Measurements from ENCODE around the gene USP12. TPM values are rescaled to one million over a fixed set of nuclear protein-coding genes. Genes with fewer than 3 reads are reported as not detected.
"Not testable (repeated sequence)": the region's sequence is repeated elsewhere in the genome, so short reads cannot be mapped to it uniquely, and the experiment has no call there.

The USP12 gene
- total RNA-seq, 2 donors from 2014 or later: 16.1 to 19.1 TPM

DNA sequence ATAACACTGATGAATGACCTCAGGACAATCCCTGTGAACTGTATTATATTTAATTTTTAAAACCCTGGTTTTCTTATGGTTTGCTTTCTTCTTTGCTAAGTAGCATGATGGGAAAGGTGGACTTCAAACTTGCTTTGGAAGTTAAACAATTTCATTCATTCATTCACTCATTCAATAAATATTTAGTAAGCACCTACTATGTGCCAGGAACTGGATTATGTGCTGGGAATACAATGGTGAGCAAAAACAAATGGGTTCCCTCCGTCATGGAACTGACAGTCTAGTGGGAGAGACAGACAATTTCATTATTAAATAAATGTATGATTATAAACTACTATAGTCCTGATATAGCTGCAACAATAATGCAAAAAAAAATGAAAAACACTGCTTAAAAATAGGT, 70.3 kb downstream of the USP12 start:
- intact Hi-C loops (cut with DNase I): no loop called here
- DNase-seq (no peak), ATAC-seq (no peak)

DNA sequence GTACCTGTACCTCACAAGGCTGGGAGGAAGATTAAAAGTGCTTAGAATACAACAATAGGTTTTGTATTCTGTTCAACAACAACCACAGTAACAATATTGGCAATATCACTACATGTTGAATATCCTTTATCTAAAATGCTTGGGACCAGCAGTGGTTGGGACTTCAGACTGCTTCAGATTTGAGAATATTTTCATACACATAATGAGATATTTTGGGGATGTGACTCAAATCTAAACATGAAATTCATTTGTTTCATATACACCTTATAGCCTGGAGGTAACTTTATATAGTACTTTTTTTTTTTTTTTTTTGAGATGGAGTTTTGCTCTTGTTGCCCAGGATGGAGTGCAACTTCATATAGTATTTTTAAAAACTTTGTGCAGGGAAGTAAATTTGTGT, 73.9 kb downstream of the USP12 start:
- ATAC-seq (no peak), DNase-seq (no peak)
- intact Hi-C loops (cut with DNase I): no loop called here

DNA sequence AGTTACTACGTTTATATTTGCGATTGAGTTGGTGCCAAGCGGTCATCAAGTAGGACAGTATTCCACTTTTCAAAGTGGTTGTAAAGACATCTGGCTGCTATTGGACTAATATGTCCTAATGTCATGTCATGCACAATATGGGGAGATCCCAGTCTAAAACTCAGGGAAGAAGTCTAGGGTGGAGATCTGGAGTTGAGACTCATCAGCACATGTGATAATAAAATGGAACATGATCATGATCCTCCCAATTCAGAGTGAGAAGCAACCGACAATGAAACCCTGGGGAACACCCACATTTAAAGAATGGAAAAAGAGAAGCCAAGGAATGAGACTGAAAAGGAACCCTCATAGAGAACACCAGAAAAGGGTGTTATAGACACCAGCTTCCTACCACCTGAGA, 80.2 kb downstream of the USP12 start:
- no peak for DNase-seq
- intact Hi-C loops (cut with DNase I): no loop called here
- ATAC-seq: no peak

DNA sequence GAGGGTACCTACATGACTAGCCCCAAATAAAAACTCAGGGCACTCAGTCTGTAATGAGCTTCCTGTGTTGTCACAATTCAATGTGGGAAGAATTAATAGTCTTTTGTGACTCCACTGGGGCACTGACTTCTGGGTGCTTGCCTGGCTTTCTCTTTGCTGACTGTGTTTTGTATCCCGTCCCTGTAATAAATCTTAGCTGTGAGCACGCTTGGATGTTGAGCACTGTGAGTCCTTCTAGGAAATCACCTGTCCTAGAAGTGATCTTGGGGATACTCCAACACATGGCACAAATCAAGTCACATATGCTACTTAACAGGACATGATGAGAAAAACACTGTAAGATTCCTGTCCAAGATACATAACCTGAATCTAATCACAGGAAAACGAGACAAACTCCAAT, 83.0 kb downstream of the USP12 start:
- ATAC-seq: no peak
- no peak for DNase-seq
- intact Hi-C loops (cut with DNase I): no loop called here

DNA sequence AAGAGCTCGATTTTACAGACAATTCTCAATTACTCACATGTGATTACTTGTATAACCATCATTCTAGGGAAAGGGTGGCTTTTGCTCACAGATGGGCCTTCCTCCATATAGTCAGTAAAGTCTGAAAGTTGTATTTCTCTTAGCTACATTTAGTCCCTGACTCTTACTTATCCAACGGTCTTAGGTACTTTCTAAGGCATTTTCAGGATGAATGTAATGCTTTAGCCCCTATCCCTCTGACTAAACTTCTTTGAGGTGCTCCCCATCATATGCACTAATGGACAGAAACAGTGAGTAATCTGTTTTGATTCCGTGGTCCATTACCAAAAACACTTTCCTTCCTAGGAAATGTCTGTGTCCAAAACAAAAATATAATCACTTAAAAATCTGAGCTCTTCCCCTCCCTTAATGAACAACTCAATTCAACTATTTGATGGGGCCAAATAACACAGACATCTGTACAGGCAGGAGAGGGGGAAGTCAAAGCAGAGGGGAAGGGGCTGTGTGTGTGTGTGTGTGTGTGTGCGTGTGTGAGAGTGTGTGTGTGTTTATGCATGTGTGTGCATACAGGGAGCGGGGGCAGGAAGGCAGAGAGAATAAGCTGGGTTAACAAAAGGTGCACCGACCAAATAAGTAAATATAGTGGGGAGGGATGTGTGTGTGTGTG, 84.9 kb downstream of the USP12 start:
- no peak for ATAC-seq
- no peak for DNase-seq
- intact Hi-C loops (cut with DNase I): no loop called here

DNA sequence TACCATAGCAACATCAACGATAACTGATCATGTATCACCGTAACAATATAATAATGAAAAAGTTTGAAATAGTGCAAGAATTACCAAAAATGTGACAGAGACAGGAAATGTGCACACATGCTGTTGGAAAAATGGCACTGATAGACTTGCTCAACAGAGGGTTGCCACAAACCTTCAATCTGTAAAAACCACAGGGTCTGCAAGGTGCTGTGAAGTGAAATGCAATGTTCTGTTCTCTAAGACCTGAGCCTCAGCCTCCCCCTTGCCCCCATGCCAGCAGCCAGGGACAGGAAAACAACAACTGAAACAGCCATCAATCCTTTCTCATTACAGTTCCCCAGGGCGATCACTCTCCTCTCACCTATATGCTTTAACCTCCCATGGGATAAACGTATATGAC, 88.4 kb downstream of the USP12 start:
- intact Hi-C loops (cut with DNase I): no loop called here
- ATAC-seq (no peak), DNase-seq (no peak)

GRCh38 chr13:27081893-27082679, 89.5 kb downstream of the USP12 start:
- intact Hi-C loops (cut with DNase I): no loop called here
- DNase-seq (no peak), ATAC-seq (no peak)

DNA sequence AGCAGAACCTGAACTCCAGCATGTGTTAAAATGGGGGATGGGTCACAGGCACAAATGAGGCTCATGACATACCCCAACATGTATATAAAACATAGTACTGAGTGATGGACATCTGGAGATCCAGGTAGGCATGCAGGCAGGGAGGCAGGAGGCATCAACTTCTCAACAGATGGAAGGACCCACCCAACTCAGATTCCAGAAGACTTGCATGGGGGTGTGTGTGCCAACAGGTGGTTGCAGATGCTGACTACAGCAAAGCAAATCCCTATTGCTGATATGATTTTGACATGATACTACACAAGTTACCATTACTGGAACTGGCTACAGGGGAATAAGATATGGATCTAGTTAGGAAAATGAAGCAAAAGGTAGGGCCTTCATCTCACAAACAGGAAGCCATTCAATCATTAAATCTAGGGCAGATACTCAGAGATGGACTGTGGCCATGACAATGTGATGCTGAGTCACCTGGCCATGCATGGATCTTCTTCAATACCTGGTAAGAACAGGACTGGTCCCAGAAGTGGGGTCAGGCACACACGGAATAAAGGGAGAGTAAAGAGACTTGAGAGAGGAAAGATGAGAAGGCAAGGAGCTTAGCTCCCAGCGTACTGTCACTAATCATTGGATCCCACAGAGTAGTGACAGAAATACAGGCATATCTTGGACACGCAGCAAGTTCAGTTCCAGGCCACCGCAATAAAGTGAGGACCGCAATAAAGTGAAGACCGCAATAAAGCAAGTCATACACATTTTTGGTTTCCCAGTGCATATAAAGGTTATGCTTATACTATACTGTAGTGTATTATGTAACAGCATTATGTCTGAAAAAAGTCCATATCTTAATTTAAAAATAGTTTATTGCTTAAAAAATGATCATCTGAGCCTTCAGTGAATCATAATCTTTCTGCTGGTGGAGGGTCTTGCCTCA, 91.3 kb downstream of the USP12 start:
- DNase-seq (no peak), ATAC-seq (no peak)
- intact Hi-C loops (cut with DNase I): no loop called here

DNA sequence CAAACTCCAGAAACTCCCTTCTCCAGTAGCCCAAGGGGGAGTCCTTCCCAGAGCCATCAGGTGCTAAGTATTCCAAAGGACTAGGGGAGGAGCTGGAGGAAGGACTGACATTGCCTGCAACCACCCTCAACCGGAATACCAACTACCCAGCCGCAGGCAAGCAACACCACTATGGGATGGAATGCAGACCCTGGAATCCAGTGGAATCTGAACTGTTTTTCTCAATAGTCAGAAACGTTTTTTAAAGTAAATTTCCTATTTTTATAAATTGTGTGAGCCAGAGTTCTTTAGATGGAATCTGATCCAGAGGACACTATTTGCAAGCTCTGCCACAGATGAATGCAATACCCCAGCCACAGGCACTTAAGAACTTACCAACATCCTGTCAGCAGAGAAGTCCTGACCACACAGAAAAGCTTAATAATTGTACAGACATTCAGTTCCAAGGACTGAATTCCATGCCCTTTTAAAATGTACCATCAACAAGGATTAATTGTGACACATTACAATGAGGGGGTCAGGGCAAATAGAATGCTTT, 92.1 kb downstream of the USP12 start:
- intact Hi-C loops (cut with DNase I): no loop called here
- DNase-seq: no peak
- no peak for ATAC-seq

GRCh38 chr13:27077451-27077850, 94.2 kb downstream of the USP12 start:
- intact Hi-C loops (cut with DNase I): no loop called here
- no peak for ATAC-seq
- no peak for DNase-seq

DNA sequence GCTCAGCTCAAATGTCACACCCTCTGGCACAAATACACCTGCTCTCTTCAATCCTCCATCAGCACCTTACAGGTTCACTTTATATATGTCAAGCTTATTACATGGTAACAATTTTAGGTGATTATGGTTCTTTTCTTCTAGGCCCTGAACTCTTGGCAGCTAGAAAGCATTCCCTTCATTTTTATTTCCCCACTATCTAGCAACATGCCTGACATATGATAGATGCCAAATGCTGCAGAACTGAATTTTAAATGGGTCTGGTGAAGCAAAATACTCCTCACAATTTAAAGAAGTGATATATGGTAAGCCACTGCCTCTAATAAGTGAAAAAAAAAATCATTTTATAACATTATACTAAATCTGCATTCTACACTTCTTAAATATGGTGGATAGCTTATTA, 95.2 kb downstream of the USP12 start:
- ATAC-seq (peak in 1 of 2 donors; percentile 34), DNase-seq (no peak)
- intact Hi-C loops (cut with DNase I): no loop called here

GRCh38 chr13:27073186-27073585, 98.4 kb downstream of the USP12 start:
- intact Hi-C loops (cut with DNase I): no loop called here
- ATAC-seq (no peak), DNase-seq (no peak)

DNA sequence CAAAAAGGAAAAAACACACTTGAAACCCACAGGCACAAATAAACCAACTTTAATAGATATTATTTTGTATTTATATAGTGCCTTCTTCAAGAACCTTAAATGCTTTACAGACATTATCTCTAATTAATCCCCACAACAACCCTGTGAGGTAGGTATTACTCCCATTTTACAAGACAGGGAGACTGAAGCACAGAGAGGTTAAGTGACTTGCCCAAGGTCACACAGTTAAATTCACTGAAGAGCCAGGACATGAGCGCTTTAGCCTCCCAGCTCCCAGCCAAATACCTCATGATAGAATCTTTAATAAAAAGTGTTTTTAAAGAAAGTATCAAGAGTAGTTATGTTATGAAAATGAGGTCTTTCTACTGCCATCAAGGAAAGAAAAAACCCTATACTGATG, 105.5 kb downstream of the USP12 start:
- DNase-seq; ATAC-seq; intact Hi-C loops (cut with DNase I): not testable (repeated sequence)

- intact Hi-C loops (cut with DNase I): no loop called here
- DNase-seq (no peak), ATAC-seq (no peak)
Measured at GRCh38 chr13:27065582-27065981, 106.0 kb downstream of the USP12 start.

DNA sequence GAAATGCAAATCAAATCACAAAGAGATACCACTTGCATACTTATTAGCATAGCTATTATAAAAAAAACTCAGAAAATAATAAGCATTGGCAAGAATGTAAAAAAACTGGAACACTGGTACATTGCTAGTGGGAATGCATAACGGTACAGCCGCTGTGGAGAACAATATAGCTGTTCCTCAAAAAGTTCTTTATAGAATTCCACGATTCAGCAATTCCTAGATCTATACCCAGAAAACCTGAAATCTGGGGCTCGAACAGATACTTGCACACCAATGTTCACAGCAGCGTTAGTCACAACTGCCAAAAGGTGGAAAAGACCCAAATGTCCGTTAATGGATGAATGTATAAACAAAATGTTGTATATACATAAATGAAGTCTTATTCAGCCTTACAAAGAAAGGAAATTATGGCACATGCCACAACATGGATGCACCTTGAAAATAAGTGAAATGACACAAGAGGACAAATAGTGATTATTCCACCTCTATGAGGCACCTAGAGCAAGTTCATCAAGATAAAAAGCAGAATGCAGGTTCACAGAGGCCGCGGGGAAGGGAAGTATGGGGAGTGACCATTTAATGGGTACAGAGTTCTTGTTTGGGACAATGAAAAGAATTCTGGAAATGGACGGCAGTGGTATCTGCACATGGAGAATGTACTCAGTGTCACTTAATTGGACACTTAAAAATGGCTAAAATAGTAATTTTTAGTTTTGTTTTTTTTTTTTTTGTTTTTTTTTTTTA, 107.2 kb downstream of the USP12 start:
- intact Hi-C loops (cut with DNase I): no loop called here
- DNase-seq (no peak), ATAC-seq (no peak)

DNA sequence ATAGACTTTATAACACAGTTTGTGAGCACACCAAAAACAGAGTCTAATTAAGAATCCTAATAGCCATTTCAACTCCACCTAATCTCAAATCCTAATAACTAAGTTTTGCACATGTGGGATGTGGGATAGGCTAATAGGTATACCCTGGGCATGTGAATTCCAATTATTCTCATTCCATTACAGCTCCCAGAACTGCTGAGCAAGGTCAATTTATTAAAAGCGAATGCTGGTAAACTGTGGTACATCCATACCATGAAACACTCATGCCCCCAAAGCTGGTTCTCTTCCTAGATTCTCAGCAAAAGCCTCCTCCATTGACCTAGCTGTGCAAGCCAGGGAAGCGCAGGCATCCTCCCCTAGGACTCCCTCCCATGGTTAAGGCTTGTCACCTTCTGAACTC, 113.8 kb downstream of the USP12 start:
- DNase-seq (no peak), ATAC-seq (no peak)
- intact Hi-C loops (cut with DNase I): no loop called here

- no peak for ATAC-seq
Measured at GRCh38 chr13:27055526-27055925, 116.1 kb downstream of the USP12 start.

DNA sequence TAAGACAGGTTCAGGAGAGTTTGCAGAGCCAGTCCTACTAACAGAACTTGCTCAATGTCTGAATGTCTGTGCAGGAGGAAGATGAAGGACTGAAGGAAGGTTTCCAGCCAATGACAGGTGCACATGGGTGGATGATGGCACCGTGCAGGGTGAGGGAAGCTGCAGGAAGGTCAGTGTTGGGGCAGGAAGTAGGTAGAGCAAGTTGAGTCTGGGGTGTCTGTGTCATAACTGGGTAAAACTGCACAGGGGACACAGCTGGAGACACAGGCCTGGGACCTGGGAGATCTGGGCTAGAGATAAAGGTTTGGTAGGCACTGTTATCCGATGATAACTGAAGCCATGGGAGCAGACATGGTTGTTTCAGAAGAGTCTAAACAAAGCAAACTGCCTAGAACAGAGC, 116.9 kb downstream of the USP12 start:
- ATAC-seq (no peak), DNase-seq (no peak)
- intact Hi-C loops (cut with DNase I): no loop called here

More at GRCh38 chr13:27055526-27055925, 116.1 kb downstream of the USP12 start:
- intact Hi-C loops (cut with DNase I): no loop called here
- DNase-seq: no peak
